NCI-H2227 (cell line): Measurements from ENCODE around the gene OR51M1.
A peak's percentile ranks its signal among the peaks of the same experiment; 100 is the strongest.
"Not testable (repeated sequence)": the region's sequence is repeated elsewhere in the genome, so short reads cannot be mapped to it uniquely, and the experiment has no call there.

ENCODE experiments used
- DNase-seq: peaks from one replicate; lab custom pipeline; 2025; ENCODE audit not compliant: unreplicated experiment; lab: John Stamatoyannopoulos, UW

Gene OR51M1, protein sequence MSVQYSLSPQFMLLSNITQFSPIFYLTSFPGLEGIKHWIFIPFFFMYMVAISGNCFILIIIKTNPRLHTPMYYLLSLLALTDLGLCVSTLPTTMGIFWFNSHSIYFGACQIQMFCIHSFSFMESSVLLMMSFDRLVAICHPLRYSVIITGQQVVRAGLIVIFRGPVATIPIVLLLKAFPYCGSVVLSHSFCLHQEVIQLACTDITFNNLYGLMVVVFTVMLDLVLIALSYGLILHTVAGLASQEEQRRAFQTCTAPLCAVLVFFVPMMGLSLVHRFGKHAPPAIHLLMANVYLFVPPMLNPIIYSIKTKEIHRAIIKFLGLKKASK

DNA sequence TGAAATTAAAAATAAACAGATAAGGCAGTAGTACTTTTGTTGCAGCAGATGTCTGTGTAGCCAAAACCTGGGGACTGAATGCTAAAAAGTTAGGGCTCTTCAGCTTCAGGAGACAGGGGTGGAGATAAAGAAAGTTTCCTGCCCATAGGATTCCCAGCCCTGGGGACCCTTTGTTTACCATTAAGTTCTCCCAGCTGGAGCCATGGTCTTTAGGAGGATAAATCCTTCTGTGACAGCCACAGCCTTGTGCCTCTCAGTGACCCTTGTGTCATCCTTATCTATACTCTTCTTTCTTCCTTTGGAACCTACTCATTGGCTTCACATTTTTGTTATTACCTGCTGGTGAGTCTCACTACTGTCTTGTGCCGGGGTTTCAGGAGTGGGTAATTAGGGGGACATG, at the start of gene OR51M1:
OR51M1 (plus strand) TSS at position 237 of the 400 bp plus-strand sequence. CDS start 5,587 bp downstream, outside the sequence.
- DNase-seq, result no peak

DNA sequence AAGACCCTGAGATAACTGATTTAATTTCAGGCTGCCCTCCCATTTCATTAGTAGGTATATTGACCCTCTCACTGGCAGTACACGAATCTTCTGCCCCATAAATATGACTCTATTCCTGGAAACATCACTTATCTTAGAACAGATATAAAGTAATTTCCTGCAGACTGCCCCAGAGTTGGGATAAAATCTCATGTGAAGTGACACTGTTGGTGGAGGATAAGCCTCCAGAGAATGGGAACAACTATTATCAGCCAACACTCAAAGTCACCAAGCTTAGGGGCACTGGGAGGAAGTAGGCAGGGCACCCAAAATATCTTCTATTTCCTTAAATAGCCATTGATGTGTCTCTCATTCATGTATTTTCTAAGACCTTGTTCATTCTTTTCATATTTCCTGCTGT, 48.4 kb upstream of the OR51M1 start:
- DNase-seq, result no peak

DNA sequence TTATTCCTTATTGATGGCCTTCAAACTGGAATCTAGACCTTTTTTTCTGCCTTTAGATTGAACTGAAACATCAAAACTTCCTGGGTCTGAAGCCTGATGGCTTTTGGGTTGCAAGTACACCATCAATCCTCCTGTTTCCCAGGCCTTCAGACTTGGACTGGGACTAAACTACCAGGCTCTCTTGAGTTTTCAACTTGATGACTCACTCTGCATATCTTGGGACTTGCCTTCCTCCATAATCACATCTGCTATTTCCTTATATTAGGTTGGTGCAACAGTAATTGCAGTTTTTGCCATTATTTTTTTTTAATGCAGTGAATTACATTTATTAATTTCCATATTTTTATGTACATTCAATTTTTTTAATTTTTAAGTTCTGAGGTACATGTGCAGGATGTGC, 47.3 kb upstream of the OR51M1 start:
- DNase-seq, result no peak

DNA sequence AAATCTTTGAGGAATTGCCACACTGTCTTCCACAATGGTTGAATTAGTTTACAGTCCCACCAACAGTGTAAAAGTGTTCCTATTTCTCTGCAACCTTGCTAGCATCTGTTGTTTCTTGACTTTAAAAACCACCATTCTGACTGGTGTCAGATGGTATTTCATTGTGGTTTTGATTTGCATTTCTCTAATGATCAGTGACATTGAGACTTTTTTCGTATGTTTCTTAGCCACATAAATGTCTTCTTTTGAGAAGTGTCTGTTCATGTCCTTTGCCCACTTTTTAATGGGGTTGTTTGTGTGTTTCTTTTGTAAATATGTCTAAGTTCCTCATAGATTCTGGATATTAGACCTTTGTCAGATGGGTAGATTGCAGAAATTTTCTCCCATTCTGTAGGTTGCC, 46.4 kb upstream of the OR51M1 start:
- DNase-seq, result not testable (repeated sequence)

DNA sequence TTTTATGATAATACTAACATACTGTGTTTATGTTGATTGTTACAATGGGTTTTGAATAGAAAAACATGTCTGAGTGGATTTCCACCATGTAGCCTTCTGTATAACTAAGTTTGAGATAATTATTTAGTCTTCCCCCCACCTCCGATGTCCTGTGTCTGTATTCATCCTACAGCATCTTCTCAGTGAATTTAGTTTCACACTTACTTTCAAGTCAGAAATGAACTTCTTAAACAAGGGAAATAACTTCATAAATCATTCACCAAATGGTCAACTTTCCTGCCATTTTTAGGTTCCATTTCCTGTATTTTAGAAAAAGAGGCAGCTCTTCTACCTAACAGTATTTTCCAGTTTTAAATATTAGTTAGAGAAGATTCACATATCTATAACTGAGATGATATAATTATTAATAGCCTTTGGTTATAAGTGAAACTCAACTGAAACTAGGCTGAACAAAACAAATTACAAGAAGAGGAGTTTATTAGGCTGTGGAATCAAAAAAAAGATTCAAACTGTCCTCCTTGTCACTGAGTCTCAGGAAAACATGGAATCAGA, 43.8 kb upstream of the OR51M1 start:
- no peak for DNase-seq

DNA sequence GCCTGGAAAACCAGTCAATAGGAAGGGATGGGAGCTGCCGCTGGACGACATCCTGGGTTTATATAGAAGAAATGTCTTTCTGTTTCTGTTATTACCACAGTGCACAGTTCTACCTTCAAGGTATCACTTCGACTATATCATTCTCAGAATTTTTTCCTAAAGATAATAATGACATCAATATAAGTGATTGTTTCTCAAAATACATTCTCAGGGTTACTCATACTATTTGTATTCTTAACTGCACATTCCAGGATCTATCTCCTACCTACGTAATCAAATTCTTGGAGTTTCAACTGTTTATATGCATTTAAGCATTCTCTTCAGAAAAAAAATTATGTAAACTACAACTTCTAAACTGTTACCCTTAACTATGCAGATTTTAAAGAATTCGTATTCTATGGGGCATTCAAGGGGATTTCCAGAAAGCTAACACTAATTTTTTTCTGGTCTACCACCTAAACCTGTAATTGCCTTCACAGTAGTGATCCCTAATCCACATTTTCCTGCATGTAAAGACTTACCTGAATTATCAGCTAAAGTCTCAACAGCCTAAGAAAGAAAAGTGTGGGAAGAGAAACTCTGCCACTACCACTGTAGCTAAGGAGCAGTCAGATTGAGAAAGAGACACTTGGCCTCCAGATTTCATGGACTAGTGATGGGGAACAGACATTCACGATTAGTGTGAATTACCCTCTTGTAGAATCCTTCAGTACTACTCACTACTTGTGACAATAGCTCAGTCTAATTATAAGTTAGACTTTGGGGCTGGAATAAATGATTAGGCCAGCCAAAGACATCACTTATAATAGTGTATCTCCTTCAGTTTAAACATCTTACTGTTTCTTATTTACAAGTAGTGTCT, 39.9 kb upstream of the OR51M1 start, which contains the start of gene OR51B5:
OR51B5 (minus strand) TSS at position 51 of the 862 bp plus-strand sequence; CDS start at position 51, 0 bp downstream.
- DNase-seq, result no peak

DNA sequence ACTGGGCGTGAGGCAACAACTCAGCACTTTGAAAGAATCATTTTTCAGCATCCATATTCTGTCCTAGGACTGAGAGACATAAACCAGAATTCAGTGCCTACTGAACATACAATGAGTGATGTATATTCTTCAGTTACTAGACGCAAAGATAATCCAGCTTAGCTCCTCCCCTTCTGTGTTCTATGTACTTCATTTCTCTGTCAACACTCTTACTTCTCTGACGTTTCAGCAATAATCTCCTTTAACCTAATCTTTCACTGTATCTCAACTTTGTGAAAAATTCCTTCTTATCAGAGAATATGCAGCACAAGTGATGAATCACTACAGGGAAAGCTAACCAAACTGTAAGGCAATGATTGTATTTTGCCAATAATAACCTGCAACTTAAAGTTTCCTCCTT, 37.8 kb upstream of the OR51M1 start:
- no peak for DNase-seq

DNA sequence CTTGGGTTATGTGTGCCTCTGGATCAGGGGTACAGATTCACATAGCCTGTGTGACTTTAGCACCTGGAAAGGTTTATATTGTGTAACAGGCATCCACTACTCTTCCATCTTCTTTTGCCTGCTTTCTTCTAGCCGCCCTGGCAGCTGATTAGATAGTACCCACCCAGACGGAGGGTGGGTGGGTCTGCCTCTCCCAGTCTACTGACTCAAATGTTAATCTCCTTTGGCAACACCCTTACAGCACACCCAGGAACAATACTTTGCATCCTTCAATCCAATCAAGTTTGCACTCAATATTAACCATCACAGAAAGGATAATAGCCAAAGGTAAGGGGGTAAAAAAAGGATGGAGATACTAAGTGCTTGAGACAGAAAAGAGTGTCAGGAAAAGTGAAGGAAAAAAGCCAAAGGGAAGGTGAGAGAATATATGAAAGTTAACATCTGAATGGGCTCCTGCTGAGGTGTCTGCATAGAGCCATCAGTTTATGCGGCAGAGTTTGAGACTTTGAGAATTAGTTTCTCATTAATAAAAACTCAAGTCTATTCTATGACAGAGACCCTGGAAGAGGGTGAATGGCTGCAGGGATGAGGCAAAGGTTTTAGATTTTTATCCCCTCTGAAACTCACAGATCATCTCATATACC, 34.9 kb upstream of the OR51M1 start:
- DNase-seq, result no peak

DNA sequence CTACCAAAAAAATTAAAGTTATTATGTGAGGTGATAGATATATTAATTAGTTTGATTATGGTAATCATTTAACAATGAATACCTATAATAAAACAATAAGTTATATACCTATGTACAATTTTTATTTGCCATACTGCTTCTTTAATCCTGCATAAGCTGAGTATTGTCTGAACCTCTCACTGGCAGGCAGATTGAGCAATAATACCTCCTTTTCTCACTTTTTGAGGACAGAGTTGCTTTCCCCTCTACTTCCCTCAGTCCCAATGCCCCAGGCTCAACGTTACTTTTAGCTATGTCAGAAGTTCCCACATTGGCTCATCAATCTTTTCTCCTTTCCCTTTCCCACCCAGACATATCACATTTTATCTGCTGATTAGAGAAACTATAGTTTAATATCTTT, 34.1 kb upstream of the OR51M1 start:
- DNase-seq, result no peak

DNA sequence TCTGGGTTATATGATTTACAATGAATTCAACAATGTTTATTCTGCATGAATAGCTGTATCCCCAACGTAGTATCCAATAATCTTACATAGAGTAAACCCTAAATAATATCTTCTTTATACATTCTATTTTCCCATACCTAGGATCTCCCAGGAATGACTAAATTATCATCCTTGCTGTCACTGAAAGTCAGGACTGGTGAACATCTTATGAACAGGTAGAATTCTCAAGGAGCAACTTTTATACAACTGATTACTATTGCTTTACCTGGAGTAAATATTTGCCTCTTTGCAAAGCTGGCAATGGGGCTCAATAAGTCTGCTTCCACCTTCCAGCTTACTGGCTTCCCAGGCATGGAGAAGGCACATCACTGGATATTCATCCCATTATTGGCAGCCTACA, 32.4 kb upstream of the OR51M1 start, which contains the start of gene OR51B6:
OR51B6 (plus strand) TSS at position 301 of the 400 bp plus-strand sequence; CDS start at position 301, 0 bp downstream.
- no peak for DNase-seq

DNA sequence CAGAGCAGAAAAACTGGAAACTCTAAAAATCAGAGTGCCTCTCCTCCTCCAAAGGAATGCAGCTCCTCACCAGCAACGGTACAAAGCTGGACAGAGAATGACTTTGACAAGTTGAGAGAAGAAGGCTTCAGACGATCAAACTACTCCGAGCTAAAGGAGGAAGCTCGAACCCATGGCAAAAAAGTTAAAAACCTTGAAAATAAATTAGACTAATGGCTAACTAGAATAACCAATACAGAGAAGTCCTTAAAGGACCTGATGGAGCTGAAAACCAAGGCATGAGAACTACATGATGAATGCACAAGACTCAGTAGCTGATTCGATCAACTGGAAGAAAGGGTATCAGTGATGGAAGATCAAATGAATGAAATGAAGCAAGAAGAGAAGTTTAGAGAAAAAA, 27.6 kb upstream of the OR51M1 start:
- not testable (repeated sequence) for DNase-seq

DNA sequence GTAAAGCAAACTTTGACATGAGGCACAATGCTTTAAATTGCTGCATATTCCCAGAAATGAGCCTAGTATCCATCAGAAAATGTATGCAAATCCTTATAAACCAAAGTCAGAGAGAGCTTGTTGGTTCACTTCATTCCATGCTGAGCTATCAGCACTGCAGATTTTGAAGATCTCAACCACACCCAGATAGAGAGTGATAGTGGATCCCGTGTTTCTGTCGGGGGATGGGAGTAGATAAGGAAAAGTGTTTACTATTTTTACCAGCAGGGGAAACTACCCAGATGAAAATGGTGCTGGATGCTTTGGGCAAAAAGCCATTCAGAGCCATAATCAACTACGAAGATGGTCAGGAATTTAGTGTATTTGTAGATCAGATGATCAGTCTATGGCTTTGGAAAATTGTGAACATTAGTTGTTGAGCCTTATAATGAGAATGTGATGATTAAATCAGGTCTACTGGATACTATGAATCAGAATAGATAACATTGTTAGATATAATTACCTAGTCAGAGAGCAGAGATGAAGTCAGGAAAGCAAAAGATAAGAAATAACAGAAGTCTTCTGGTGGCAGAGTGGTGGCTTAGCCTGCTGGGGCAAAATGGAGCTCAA, 21.5 kb upstream of the OR51M1 start:
- DNase-seq, result no peak

DNA sequence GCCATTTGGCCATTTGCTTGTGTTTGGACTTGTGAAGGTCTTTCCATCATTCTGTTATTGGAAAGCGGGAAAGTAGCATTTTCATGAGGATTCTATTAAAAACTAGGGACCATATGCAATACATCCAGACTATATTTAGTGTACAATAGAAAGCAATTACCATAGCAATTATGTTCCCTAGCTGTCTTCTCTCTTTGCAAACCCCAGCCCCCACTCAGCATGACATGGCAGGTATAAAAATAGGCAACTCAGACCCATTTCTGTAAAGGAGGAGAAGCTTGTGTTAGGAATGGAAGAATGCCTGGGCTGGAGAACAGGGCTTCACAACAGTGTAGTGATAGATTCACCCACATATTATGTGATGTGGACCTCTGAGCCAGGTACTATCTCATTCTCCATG, 19.9 kb upstream of the OR51M1 start:
- DNase-seq, result no peak

DNA sequence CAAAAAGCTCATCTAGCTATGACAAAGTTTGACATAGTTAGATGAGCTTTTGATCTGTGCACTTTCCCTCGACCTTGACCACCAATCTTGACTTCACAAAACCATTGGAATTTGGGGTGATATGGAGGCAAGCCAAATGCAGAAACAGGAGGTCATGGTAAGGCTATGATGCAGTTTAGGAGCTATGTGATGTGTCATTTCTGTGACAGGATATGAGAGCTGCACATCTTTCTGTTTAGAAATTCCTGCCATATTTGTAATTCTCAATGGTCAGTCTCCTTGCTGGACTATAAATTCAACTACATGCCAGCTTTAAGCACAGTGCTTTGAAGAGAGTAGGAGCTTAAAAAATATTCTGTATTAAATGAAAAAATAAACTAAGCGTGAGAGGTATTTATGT, 19.4 kb upstream of the OR51M1 start:
- DNase-seq, result no peak

DNA sequence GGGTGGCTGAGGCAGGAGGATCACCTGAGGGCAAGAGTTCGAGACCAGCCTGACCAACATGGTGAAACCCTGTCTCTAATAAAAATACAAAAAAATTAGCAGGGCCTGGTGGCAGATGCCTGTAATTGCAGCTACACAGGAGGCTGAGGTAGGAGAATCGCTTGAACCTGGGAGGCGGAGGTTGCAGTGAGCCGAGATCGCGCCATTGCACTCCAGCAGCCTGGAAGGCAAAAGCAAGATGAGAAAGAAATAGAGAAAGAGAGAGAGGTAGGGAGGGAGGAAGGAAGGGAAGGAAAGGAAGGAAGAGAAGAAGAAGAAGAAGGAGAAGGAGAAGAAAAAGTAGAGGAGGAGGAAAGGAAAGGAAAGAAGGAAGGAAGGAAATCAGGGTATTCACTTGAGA, 17.2 kb upstream of the OR51M1 start:
- DNase-seq, result not testable (repeated sequence)

DNA sequence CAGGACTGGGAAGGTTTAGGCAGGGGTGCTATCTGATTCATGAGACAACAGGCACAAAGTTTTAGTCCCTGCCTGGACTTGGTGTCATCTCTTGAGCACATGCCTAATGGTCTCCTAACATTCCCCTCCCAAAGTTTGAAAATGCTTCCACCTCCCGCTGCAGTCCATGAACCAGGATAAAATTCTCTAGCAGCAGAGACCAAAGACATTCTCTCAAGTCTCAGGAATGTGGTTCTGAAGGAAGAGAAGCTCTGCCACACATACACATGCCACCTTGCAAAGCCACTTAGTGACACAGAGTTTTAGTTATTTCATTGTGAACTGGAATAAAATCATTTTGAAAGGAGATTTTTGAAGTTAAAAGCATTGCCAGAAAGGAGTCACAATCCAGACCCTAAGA, 16.8 kb upstream of the OR51M1 start:
- no peak for DNase-seq

DNA sequence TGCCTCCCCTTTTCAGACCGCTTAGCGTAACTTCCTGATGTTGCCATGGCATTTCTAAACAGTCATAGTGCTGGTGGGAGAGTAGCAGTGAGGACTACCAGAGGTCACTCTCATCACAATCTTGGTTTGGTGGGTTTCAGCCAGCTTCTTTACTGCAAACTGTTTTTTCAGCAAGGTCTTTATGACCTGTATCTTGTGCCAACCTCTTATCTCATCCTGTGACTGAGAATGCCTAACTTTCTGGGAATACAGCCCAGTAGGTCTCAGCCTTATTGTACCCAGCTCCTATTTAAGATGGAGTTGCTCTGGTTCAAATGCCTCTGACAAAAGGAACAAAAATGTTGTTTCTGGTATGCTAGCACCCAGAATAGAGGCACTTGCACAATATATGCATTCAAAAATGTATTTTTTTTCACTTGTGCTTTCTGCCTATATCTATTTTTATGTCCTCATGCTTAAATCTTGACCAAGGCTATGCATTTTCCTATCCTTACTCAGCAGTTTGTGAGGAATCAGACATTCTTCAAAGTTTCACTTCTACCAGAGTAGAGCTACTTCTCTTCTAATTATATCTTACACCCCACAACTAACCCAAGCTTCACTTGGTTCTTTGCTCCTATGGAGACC, 16.1 kb upstream of the OR51M1 start:
- DNase-seq, result no peak

DNA sequence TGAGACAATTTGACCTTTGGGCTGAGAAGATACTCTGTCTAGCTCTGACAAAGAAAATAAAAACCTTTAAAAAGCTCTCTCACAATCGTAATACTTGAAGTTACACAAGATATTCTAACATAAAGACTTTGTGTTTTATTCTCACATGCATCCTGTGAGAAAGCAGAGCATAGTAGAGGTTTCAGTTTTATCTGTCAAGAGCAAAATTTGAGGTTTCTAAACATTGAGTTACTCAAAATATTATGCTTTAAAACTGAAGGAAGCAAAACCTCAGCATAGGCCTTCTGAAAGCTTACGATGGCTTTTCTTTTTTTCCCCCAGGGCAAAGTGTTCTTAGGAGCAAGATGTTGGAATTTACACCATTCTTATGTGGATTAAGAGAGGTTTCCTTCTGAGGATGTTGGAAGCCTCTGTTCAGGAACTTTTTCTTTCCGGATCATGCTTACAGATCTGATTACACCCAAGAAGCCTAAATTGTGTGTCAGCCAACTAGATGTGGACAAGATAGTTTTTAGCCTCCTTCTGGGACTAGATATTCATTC, 15.0 kb upstream of the OR51M1 start:
- DNase-seq, result no peak

DNA sequence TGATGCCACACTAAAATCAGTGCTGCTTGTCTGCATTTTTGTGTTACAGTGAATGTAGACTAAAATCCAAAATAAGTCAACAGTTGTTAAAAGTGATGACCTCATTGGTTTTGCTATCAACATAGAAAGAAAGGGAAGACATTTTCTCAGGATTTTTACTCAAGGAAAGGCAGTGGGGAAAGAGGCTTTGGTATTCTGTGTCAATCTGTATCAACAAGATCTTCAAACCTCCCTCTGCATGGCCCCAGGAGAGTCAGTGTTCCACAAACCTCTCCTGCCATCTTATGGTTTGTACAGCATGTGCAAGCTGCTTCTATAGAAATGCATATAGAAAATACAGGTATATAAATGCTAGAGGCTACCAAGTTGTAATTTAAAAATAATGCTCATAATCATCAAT, 13.8 kb upstream of the OR51M1 start:
- DNase-seq, result no peak

DNA sequence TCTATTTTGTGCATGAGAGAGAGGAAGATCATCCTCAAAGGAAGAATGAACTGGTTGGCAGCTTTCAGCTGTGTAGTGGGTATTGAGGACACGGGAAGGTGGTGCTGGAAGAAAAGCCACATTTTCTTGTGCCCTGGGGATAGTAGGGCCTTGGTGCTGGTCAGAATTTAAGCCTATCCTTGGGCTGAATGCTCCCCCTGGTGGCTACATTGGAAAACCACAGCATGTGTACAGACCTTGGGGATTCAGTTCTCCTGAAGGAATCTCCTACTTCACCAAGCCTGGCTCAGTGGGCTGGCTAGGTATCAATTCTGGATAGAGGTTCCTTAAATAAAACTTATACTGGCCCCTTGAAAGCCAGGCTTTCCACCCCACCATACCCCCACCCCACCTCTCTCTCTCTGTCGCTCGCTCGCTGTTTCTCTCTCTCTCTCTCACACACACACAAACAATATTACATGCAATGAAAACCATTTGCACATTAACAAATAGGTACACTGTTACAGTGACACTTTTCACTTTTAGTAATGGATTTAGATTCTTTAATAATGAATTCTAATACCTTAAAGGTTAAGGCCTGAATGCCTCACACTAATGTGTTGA, 2.8 kb upstream of the OR51M1 start:
- peak; percentile 37 for DNase-seq
